ENCODE data around the gene BOC. TPM values are rescaled to one million over a fixed set of nuclear protein-coding genes. Genes with fewer than 3 reads are reported as not detected.
A peak's percentile ranks its signal among the peaks of the same experiment; 100 is the strongest.

BOC gene
- total RNA-seq, 2 donors from 2014 or later: 4.2 to 10.6 TPM

DNA sequence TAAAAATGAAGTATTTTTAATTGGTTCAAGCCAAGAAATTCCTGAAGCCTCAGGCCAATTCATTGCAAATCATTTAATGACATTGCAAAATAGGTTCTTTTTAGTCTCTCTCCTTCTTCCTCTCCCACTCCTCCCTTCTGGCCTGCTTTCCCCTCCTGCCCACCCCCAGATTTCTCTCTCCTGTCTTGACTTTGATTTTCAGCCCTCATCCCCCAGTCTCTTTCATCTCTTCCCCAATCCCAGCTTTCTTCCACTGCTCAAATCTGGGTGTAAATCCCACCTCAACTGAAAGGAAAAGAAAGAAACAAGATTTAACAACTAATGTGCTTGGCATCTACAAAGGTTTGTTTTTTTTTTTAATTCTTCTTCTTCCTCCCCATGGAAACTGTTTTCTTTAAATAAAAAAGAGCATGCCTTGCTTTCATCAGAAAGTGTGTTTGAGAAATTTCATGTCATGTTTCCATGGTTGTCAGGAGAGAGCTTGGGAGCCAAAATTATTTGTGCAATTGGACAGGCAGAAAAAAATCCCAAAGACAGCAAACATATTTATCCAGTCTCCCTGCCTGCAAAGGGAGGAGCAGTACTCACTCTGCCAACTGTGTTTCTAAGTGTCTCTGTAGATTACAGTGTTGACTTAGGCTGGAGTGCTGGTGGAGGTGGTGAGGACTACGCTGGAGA lies 50.4 kb downstream of the BOC start:
- intact Hi-C loops (cut with DNase I, micrococcal nuclease): no loop called here
- DNase-seq: peak in 1 of 2 donors; percentile 17
- ATAC-seq: peak; percentile 46

DNA sequence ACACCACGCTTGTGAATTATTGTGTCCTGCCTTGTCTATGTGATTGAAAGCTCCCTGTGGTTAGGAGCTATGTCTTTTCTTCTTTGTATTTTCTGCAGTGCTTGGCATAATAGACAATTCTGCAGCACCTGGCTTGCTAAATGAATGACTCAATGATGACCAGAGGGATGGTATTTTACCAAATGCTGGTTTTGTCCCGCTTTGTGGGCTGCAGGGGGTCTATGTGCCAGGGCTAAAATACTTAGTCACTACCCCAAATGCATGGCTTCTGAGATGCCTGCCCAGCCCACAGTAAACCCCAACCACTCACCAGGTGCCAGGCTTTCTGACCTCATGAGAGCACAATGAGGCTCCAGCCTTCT lies 50.9 kb downstream of the BOC start:
- no peak for ATAC-seq
- intact Hi-C loops (cut with DNase I, micrococcal nuclease): no loop called here

DNA sequence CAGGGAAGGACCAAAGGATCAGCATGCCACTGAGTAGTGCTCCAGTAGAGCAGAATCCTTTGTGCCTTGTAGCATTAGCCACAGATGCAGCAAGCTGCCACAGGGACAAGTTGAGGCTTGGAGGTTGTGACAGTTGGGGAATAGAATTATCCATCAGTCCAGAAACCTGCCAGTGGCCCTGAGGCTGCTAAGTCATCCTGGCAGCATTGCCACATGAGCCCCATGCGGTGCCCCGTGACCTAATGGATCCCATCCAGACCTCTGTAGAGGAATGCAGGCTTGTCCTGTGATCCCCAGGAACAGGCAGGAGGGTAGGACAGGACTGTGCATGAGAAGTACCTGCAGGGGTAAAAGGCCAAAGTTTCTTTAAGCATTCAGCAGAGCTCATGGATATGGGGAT lies 51.7 kb downstream of the BOC start:
- no peak for ATAC-seq
- intact Hi-C loops (cut with DNase I, micrococcal nuclease): no loop called here
- peak in 1 of 2 donors; percentile 8 for DNase-seq

More for the DNA sequence above, 50.9 kb downstream of the BOC start:
- no peak for DNase-seq

DNA sequence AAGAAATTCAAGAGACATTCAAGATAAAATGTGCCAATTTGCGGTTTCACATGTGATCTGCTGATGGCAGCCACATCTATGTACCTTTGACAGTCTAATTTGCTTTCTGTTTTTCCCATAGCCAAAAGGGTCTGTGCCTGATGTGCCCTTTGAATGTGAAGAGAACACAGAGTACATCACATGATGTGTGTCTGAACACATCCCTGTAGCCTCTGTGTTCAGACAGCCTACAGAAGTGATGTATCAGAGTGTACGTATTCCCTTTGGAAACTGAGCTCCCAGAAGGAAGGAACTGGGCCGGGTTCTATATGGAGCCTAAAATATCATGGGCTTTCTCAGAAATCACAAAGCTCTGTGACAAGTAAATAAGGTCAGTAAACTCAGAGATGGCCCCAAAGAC lies 52.4 kb downstream of the BOC start:
- ATAC-seq (no peak), DNase-seq (no peak)

DNA sequence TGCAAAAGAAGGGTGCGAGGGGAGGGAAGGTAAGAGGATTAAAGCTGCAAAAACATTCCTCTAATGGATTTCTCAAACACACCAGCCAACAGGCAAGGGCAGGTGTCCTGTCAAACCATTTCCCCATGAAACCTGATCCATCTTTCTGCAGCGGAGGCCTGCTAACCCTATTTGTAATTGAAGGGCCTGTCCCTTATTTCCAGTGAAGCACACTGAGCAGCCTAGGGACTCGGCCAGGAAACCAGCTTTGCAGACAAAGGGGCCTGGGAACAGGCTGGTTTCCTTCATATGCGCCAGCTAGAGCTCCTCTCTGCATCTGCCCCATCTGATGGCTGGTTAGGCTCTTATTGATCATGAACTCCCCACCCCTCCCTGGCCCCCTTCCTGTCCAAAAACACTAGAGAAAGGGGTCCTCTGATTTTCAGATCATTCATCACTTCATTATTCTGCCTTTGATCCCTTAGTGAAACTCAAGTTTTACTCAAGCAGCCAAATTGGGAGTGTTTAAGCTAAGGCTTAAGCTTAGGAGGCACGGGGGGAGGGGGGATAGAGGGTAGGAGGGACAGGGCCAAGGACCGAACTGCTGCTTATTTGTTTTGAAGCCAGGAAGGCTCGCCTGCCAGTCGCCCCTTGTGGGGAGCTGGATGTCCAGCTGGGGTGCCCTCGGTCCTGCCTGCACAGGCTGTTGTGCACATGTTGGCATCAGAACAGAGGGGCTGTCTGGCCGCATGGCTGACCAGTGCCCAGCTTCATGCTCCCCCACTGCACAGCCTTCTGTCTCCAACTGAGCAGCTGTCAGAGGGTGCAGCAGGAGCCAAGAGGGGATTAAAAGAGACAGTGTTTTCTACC lies 53.1 kb downstream of the BOC start:
- intact Hi-C loops (cut with DNase I, micrococcal nuclease): no loop called here
- ATAC-seq (no peak), DNase-seq (peak in 1 of 2 donors; percentile 14)

More for the DNA sequence above, 52.4 kb downstream of the BOC start:
- intact Hi-C loops (cut with DNase I, micrococcal nuclease): no loop called here

DNA sequence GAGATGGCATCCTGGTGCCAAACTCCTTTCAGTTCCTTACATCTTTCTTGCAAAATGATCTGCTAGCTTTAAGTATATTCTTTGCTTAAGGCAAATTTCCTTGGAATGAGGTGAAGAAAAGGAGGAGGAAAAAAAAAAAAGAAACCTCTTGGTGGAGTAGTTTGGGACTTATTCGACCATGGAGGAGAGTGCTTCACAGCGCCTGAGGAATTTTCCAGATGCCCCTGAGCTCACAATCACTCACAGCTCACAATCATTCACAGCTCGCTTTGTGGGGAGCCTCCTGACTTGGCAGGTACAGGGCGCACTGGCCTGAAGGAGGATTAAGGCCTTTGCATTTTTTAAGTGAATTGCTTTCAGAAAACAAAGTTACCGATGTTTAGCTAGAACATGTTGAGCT lies 53.9 kb downstream of the BOC start:
- intact Hi-C loops (cut with DNase I, micrococcal nuclease): no loop called here

DNA sequence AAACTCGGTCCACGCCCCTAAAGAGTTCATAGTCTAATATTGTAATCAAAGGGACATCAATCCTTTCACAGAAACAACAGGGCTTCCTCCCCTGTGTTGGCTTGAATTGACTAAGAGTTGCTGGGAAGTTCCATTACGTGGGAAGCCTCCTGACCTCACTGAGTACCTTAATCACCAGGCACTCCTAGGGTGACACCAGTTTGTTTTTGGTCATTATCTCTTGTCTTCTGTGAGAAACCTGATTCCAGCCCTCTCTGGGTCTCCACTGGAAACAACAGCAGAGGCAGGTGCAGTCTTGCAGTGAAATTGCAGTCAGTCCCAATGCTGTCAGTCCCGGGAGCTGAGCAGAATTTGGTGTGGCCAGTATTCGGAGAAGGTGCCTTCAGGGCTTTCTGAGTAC lies 55.4 kb downstream of the BOC start:
- intact Hi-C loops (cut with DNase I, micrococcal nuclease): no loop called here
- DNase-seq (peak in 1 of 2 donors; percentile 7), ATAC-seq (no peak)

More for the DNA sequence above, 53.9 kb downstream of the BOC start:
- DNase-seq: peak in 1 of 2 donors; percentile 1
- no peak for ATAC-seq

DNA sequence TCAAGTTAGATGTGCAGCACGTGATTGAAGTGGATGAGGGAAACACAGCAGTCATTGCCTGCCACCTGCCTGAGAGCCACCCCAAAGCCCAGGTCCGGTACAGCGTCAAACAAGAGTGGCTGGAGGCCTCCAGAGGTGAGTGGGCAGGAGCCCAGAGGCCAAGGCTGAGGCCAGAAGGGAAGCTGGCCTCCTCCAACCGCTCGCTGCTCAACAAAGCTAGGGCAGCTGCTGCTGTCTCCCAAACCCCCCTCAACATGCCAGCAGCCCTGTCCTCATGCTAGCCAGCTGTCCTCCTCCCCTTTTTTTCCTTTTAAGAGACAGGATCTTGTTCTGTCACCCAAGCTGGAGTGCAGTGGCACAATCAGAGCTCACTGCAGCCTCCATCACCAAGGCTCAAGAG lies 57.0 kb downstream of the BOC start:
- DNase-seq (no peak), ATAC-seq (no peak)
- intact Hi-C loops (cut with DNase I, micrococcal nuclease): no loop called here

DNA sequence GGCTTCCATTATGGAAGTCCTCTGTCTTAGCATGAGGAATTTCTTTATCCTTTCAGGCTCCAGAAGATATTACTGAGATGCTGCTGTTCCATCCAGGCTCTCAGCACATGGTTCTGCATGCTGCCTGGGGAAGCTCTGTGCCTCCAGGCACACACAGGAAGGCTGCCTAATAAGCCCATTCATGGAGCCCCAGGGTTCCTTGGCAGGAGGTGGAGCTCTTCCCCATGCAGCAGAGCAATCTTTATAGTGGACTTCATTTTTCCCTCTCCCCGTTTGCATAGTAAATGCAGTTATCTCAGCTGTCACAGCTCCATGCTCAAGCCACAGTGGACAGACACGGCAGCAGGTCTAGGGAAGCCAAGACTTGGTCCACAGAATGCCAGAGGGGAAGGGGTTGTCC lies 57.6 kb downstream of the BOC start:
- no peak for DNase-seq
- ATAC-seq: no peak

DNA sequence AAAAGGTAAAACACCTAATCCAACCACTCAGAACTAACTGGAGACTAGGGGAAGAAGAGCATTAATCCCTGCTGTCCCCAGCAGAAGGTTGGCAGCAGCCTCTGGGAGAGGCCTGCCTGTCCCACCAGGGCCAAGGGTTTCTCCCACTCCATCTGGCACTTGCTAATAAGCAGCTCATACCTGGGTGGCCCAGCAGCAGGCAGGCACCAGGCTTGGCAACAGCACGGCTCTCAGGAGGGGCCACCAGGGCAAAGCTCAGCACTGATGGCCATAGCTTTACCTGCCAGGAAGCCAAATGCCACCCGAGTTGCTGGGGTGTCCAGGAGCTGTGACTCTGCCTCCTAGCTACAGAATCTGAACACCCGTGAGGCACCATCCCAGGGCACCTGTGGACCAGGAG lies 58.3 kb downstream of the BOC start:
- intact Hi-C loops (cut with DNase I, micrococcal nuclease): no loop called here
- DNase-seq (no peak), ATAC-seq (no peak)

More for the DNA sequence above, 57.6 kb downstream of the BOC start:
- intact Hi-C loops (cut with DNase I, micrococcal nuclease): no loop called here

DNA sequence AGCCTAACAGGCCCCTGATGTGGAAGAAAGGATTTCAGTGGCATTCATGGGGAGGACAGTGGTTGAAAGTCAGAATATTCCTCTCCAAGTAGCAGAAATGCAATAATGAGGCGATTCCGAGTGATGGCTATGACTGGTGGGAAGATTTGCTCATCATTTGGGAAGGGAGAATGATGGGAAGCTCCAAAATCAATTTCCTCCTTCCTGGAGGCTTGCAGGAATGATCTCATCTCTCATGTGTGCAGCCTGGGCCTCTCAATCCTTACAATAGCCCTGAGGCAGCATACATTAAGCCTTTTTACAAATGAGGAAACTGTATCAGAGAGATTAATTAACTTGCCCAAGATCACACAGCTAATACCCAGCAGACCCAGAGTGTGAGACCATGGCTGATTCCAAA lies 58.7 kb downstream of the BOC start:
- ATAC-seq (no peak), DNase-seq (no peak)
- intact Hi-C loops (cut with DNase I, micrococcal nuclease): no loop called here

DNA sequence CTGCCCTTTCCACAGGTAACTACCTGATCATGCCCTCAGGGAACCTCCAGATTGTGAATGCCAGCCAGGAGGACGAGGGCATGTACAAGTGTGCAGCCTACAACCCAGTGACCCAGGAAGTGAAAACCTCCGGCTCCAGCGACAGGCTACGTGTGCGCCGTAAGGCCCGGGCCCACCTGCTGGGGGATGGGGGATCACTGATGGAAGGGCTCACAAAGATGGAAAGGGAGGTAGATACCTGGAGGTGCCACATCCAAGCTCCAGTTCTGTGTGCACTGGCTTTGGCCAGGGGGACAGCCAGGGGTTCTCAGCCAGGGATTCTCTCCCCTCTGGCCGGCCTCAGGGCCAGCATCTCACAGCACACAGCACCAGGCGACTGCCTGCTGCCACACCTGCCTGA lies 59.4 kb downstream of the BOC start:
- intact Hi-C loops (cut with DNase I, micrococcal nuclease): no loop called here
- no peak for ATAC-seq
- DNase-seq: no peak

DNA sequence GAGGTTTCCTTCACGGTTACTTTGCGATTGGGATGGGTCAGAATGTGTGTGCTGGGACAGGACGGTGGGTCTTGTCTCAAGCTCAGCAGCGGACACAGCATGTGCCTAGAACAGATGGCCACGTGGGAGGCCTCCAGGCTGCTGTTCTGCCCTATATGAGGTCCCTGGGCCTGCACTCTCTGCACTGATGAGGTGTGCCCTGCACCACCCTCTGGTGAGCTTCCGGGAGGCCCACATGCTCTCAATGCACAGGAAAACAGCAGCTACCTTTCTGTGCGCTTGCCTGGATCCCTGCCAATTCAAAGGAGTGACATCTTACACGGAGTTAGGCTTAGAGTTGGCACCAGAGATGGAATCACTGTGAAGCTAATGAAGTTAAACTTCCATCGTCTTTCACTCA lies 59.8 kb downstream of the BOC start:
- intact Hi-C loops (cut with DNase I, micrococcal nuclease): no loop called here
- ATAC-seq (peak; percentile 24), DNase-seq (no peak)

DNA sequence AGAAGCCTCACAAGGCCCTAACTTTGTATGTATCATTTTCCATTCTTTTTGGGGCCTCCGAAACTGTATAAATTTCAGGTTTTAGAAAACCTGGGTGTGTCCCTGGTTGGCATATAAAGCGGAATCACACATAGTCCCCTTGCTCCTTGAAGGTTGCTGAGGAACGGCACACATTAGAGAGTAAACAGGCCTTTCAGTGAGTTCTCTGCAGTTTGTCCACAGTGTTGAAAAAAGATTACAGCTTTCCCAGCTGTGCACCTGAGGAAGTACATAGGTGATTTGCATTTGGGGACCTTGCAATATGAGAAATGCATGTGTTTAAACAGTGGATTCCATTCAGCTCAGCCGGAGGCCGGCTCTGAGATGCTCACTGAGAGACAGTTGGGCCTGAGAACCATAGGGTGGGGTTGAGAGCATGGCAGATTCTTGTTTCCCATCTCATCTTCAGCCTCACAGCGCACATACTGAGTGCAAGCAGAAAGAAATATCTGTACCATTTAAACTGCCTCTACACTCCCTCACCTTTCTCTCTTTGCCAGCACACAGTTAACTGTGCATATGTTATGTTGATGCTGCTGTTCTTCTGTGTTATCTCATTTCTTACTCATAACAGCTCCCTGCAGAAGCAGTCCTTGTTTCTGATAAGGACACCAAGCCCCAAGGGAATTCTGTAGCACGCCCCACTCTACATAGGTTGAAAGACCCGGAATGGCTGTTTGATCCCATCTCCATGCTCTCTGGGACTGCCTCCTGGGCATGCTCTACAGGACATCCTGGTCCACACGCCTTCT lies 60.4 kb downstream of the BOC start:
- ATAC-seq (no peak), DNase-seq (no peak)
- intact Hi-C loops (cut with DNase I, micrococcal nuclease): no loop called here

DNA sequence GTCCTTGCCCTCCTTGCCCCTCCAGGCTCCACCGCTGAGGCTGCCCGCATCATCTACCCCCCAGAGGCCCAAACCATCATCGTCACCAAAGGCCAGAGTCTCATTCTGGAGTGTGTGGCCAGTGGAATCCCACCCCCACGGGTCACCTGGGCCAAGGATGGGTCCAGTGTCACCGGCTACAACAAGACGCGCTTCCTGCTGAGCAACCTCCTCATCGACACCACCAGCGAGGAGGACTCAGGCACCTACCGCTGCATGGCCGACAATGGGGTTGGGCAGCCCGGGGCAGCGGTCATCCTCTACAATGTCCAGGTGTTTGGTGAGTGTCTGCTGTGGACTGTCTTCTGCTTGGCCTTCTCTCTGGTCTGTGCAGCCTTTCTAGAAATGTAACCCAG lies 61.0 kb downstream of the BOC start:
- ATAC-seq (no peak), DNase-seq (no peak)
- intact Hi-C loops (cut with DNase I, micrococcal nuclease): no loop called here

DNA sequence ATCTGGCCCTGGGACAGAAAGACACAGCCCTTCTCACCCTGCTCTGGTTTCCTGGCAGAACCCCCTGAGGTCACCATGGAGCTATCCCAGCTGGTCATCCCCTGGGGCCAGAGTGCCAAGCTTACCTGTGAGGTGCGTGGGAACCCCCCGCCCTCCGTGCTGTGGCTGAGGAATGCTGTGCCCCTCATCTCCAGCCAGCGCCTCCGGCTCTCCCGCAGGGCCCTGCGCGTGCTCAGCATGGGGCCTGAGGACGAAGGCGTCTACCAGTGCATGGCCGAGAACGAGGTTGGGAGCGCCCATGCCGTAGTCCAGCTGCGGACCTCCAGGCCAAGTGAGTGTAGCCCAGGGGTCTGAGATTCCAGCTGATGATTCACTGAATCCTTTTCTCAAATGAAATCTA lies 61.7 kb downstream of the BOC start:
- ATAC-seq (no peak), DNase-seq (no peak)
- intact Hi-C loops (cut with DNase I, micrococcal nuclease): no loop called here

DNA sequence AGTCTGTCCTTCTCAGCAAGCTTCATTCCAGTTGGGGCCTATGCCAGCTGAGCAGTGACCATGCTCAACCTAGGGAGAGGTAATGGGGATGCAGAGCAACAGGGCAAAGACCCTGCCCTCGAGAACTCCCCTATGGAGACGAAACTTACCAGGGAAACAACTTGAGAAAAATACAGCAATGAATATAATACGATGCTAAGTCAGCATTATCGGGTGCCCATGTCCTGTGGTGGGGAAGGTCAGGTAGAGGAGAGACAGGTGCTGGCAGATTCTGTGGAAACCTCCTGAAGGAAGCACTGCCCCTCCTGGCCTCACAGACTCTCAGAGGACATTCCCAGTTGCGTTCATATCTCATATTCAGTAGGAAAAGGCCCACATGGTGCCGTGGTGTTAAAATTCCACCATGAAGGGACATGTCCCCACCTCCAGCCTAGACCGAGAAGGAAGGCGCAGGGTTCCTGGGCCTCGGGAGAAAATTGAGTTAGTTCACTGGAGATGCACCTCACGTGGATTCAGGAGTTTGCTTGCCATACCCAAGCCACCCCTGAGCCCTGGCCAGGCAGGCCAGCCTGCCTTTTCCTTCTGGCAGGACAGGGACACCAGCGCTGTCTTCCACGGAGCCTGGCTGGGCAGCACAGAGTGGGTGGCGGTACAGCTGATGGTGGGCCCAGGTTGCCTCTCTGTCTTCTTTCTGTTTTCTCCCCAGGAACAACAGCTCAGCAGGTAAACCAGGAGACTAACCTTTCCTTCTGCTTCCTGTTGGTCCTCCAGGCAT lies 62.4 kb downstream of the BOC start:
- DNase-seq (no peak), ATAC-seq (no peak)
- intact Hi-C loops (cut with DNase I, micrococcal nuclease): no loop called here

DNA sequence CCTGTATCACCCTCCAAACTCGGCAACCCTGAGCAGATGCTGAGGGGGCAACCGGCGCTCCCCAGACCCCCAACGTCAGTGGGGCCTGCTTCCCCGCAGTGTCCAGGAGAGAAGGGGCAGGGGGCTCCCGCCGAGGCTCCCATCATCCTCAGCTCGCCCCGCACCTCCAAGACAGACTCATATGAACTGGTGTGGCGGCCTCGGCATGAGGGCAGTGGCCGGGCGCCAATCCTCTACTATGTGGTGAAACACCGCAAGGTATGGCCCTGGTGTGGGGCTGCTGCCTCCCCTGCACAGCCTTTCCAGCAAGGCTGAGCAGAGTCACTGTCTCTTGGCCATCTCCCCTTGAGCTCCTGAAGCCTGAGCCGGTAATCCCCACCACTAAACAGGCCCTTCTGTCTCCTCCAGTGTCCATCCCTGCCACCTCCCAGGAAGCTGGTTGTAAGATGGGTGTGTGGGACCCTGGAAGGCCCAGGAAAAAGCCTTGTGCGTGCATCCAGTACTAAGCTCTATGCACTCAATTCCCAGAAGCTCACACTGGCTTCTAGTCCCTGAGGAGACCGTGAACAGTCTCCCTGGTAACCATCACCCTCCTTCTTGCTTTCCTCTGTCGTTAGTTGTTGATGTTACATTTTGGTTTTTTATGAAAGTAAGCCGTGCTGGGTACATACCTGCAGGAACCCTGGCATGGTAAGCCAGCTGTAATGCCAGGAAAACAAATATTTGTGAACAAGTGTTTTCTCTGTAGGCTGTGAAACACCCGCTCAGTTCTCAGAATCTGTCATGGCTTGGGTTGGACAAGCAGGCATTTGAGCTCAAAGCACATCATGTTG lies 63.3 kb downstream of the BOC start:
- ATAC-seq: no peak
- intact Hi-C loops (cut with DNase I, micrococcal nuclease): loop anchor here in 1 of 2 donors (5.0 kb wide), 1 partner anchor 127 kb away; no protein-coding TSS in a partner anchor
- no peak for DNase-seq
